SK-N-SH (cell line): ENCODE measurements around the gene PTGFRN. TPM values are rescaled to one million over a fixed set of nuclear protein-coding genes. Genes with fewer than 3 reads are reported as not detected.

ENCODE experiments used
- CTCF ChIA-PET: fragments of 300-600, 350-600 bp; formaldehyde crosslinking; extraction: SDS; loops from one replicate; lab custom pipeline; 2021; lab: Yijun Ruan, JAX
- POLR2A ChIA-PET: fragments of 350-600 bp; sonication (Branson Sonifier 250); formaldehyde crosslinking; extraction: SDS; loops from one replicate; lab custom pipeline; 2020; ENCODE audit warnings: antibody characterized with exemption, inconsistent platforms; lab: Yijun Ruan, JAX
- DNase-seq: peaks from one replicate; pipeline ENCODE4 v3.0.0; 2012
- H2AFZ ChIP-seq: fragments of 200-600 bp; sonication (generic); 2 replicates; pipeline ENCODE4 v1.8.1; 2016; ENCODE audit warnings: antibody characterized with exemption, mild to moderate bottlenecking, low read depth
- H3F3A ChIP-seq: fragments of 200-600 bp; sonication (generic); replicated peaks from 2 replicates; pipeline ENCODE3; 2016; ENCODE audit warnings: antibody characterized with exemption, mild to moderate bottlenecking; ENCODE audit not compliant: insufficient read depth
- H3K27ac ChIP-seq, 2 experiments: fragments of 200-500 bp in 1 of 2; fragments of 200-600 bp in 1 of 2; sonication (Bioruptor generic) in 1 of 2; sonication (generic), shearing (Covaris generic) in 1 of 2; 2 replicates each; pipeline versions ENCODE4 v1.5.1 to v1.6.1; 2014 to 2016; ENCODE audit warnings: low read depth in 2 of 2, inconsistent platforms in 1 of 2, low read length in 1 of 2, mild to moderate bottlenecking in 1 of 2, mixed read lengths in 1 of 2
- H3K27me3 ChIP-seq: fragments of 200-600 bp; sonication (generic), shearing (Covaris generic); 2 replicates; pipeline ENCODE4 v1.6.1; 2016; ENCODE audit warnings: mixed run types; ENCODE audit not compliant: insufficient read depth
- H3K36me3 ChIP-seq, 2 experiments: fragments of 200-500 bp in 1 of 2; fragments of 200-600 bp in 1 of 2; sonication (Bioruptor generic) in 1 of 2; sonication (generic) in 1 of 2; replicated peaks in 1 of 2; 2 replicates each; pipeline versions ENCODE3 to v1.5.1; 2014 to 2016; ENCODE audit warnings: low read length in 1 of 2, mild to moderate bottlenecking in 1 of 2; ENCODE audit not compliant: insufficient read depth in 2 of 2, control insufficient read depth in 1 of 2
- H3K4me1 ChIP-seq, 2 experiments: fragments of 200-500 bp in 1 of 2; fragments of 200-600 bp in 1 of 2; sonication (Bioruptor generic) in 1 of 2; sonication (generic), shearing (Covaris generic) in 1 of 2; 2 replicates each; pipeline versions ENCODE4 v1.5.1 to v1.6.1; 2014 to 2016; ENCODE audit warnings: low read depth in 1 of 2, low read length in 1 of 2, mixed run types in 1 of 2; ENCODE audit not compliant: insufficient read depth in 2 of 2, control insufficient read depth in 1 of 2
- H3K4me2 ChIP-seq: fragments of 200-600 bp; sonication (generic), shearing (Covaris generic); 2 replicates; pipeline ENCODE4 v1.6.1; 2017; ENCODE audit warnings: mixed run types
- H3K4me3 ChIP-seq, 2 experiments: fragments of 200-500 bp in 1 of 2; fragments of 200-600 bp in 1 of 2; sonication (Bioruptor generic) in 1 of 2; sonication (generic), shearing (Covaris generic) in 1 of 2; 2 replicates each; pipeline versions ENCODE4 v1.5.1 to v1.8.1; 2014 to 2016; ENCODE audit warnings: low read depth in 2 of 2, inconsistent platforms in 1 of 2, low read length in 1 of 2, mild to moderate bottlenecking in 1 of 2, mixed read lengths in 1 of 2, moderate library complexity in 1 of 2
- H3K79me2 ChIP-seq: fragments of 200-600 bp; sonication (generic); 2 replicates; pipeline ENCODE4 v1.8.1; 2017; ENCODE audit warnings: mild to moderate bottlenecking; ENCODE audit not compliant: insufficient read depth
- H3K9ac ChIP-seq: fragments of 200-600 bp; sonication (generic); 2 replicates; pipeline ENCODE4 v1.6.1; 2017; ENCODE audit warnings: mixed run types
- H3K9me2 ChIP-seq: fragments of 200-600 bp; sonication (generic); 2 replicates; pipeline ENCODE4 v1.6.1; 2017; ENCODE audit warnings: mixed run types
- H3K9me3 ChIP-seq: fragments of 200-600 bp; sonication (generic); 2 replicates; pipeline ENCODE4 v1.6.1; 2017; ENCODE audit warnings: mixed run types, mild to moderate bottlenecking, moderate library complexity
- H4K20me1 ChIP-seq: fragments of 200-600 bp; sonication (generic); 2 replicates; pipeline ENCODE4 v1.6.1; 2017; ENCODE audit warnings: mild to moderate bottlenecking, mixed run types; ENCODE audit not compliant: insufficient read depth
- ELF1 ChIP-seq: IDR thresholded peaks from 2 replicates; pipeline ENCODE4 v1.4.0; 2012
- EZH2phosphoT487 ChIP-seq: fragments of 200-600 bp; sonication (generic); IDR thresholded peaks from 2 replicates; pipeline ENCODE4 v1.6.1; 2017; ENCODE audit warnings: low read depth, mixed run types, mild to moderate bottlenecking, antibody characterized with exemption, moderate library complexity, borderline replicate concordance
- GABPA ChIP-seq: IDR thresholded peaks from 2 replicates; pipeline ENCODE4 v1.4.0; 2012; ENCODE audit warnings: low read depth, mild to moderate bottlenecking
- MXI1 ChIP-seq: IDR thresholded peaks from 2 replicates; pipeline ENCODE4 v1.6.1; 2012; ENCODE audit warnings: mild to moderate bottlenecking, low read depth, low read length, improper control_type of control experiment
- NRF1 ChIP-seq: IDR thresholded peaks from 2 replicates; pipeline ENCODE4 v1.6.1; 2012; ENCODE audit warnings: low read depth, mild to moderate bottlenecking, low read length
- RXRA ChIP-seq: IDR thresholded peaks from 2 replicates; pipeline ENCODE4 v1.4.0; 2012; ENCODE audit warnings: low read depth, mild to moderate bottlenecking, borderline replicate concordance
- SMC3 ChIP-seq: IDR thresholded peaks from 2 replicates; pipeline ENCODE4 v1.6.1; 2012; ENCODE audit warnings: low read depth, low read length, improper control_type of control experiment
- TAF1 ChIP-seq: IDR thresholded peaks from 2 replicates; pipeline ENCODE4 v1.6.1; 2012; ENCODE audit warnings: low read depth, mild to moderate bottlenecking, low read length, moderate library complexity, borderline replicate concordance
- TCF12 ChIP-seq: IDR thresholded peaks from 2 replicates; pipeline ENCODE4 v1.4.0; 2012
- USF2 ChIP-seq: fragments of 150-350 bp; IDR thresholded peaks from 2 replicates; pipeline ENCODE4 v1.6.1; 2017; ENCODE audit warnings: antibody characterized with exemption, low read length, low read depth, borderline replicate concordance
- WGBS: methylation state at CpG from one replicate; pipeline ENCODE4 v1.1.6; 2017; ENCODE audit warnings: low lambda C conversion rate; 5-methylcytosine and 5-hydroxymethylcytosine counted together
- polyA plus RNA-seq, 3 experiments: library from polyadenylated mRNA; depleted of rRNA; stranded (reverse); fragments of >200 nt; gene quantifications; 2 replicates each; pipeline ENCODE4 v1.2.3, GENCODE V29; 2012
- TF ChIP-seq, protein P1 (sequence below): fragments of 200-600 bp; sonication (generic); IDR thresholded peaks from 2 replicates; pipeline ENCODE4 v1.6.1; 2017; ENCODE audit warnings: antibody characterized with exemption, mild to moderate bottlenecking, moderate library complexity
- TF ChIP-seq, protein P2 (sequence below): IDR thresholded peaks from 2 replicates; pipeline ENCODE4; 2012
- TF ChIP-seq, protein P3 (sequence below): IDR thresholded peaks from 2 replicates; pipeline ENCODE4 v1.4.0; 2012; ENCODE audit warnings: low read depth, borderline replicate concordance

The PTGFRN gene
- polyA plus RNA-seq, 1 of the 3 experiments (the other 2 are of a cell fraction), result 22.4 TPM

GRCh38 chr1:117034791-117035290 is 125.1 kb downstream of the PTGFRN start:
- H3K4me2 ChIP-seq, result no peak overlapping the region
- peaks cover 0 to 30% of the 10 kb centered on the region in 2 experiments; a peak in 2 of 4 replicates for H3K4me1 ChIP-seq
- DNase-seq, result no peak
- no peak overlapping the region for H3K9ac ChIP-seq
- no peaks in the 10 kb centered on the region for H3F3A ChIP-seq
- no peaks in the 10 kb centered on the region for H4K20me1 ChIP-seq
- no peaks in the 10 kb centered on the region for H3K9me3 ChIP-seq
- H3K27me3 ChIP-seq, result no peaks in the 10 kb centered on the region
- no peaks in the 10 kb centered on the region for H3K36me3 ChIP-seq
- H3K4me3 ChIP-seq, result no peak overlapping the region
- 74% methylated on average over 6 of the region's 7 CpGs for WGBS
- no peak overlapping the region for H3K27ac ChIP-seq
- H2AFZ ChIP-seq, result no peak overlapping the region
- POLR2A ChIA-PET, result no interaction called here
- H3K79me2 ChIP-seq, result no peaks in the 10 kb centered on the region
- CTCF ChIA-PET, result interaction anchor here (1.3 kb wide), 1 partner anchor 458 kb away, joined by 3 read pairs; no protein-coding TSS in a partner anchor
- TF ChIP-seq ELF1 (no peak), USF2 (no peak), RXRA (no peak), EZH2phosphoT487 (no peak), TAF1 (no peak), GABPA (no peak), MXI1 (no peak), NRF1 (no peak), SMC3 (no peak), TCF12 (no peak)
- TF ChIP-seq, protein P1, sequence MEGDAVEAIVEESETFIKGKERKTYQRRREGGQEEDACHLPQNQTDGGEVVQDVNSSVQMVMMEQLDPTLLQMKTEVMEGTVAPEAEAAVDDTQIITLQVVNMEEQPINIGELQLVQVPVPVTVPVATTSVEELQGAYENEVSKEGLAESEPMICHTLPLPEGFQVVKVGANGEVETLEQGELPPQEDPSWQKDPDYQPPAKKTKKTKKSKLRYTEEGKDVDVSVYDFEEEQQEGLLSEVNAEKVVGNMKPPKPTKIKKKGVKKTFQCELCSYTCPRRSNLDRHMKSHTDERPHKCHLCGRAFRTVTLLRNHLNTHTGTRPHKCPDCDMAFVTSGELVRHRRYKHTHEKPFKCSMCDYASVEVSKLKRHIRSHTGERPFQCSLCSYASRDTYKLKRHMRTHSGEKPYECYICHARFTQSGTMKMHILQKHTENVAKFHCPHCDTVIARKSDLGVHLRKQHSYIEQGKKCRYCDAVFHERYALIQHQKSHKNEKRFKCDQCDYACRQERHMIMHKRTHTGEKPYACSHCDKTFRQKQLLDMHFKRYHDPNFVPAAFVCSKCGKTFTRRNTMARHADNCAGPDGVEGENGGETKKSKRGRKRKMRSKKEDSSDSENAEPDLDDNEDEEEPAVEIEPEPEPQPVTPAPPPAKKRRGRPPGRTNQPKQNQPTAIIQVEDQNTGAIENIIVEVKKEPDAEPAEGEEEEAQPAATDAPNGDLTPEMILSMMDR, result no peak
- TF ChIP-seq, protein P2, sequence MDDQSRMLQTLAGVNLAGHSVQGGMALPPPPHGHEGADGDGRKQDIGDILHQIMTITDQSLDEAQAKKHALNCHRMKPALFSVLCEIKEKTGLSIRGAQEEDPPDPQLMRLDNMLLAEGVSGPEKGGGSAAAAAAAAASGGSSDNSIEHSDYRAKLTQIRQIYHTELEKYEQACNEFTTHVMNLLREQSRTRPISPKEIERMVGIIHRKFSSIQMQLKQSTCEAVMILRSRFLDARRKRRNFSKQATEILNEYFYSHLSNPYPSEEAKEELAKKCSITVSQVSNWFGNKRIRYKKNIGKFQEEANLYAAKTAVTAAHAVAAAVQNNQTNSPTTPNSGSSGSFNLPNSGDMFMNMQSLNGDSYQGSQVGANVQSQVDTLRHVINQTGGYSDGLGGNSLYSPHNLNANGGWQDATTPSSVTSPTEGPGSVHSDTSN, result no peak
- TF ChIP-seq, protein P3, sequence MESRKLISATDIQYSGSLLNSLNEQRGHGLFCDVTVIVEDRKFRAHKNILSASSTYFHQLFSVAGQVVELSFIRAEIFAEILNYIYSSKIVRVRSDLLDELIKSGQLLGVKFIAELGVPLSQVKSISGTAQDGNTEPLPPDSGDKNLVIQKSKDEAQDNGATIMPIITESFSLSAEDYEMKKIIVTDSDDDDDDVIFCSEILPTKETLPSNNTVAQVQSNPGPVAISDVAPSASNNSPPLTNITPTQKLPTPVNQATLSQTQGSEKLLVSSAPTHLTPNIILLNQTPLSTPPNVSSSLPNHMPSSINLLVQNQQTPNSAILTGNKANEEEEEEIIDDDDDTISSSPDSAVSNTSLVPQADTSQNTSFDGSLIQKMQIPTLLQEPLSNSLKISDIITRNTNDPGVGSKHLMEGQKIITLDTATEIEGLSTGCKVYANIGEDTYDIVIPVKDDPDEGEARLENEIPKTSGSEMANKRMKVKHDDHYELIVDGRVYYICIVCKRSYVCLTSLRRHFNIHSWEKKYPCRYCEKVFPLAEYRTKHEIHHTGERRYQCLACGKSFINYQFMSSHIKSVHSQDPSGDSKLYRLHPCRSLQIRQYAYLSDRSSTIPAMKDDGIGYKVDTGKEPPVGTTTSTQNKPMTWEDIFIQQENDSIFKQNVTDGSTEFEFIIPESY, result no peak
- TF ChIP-seq, all 33 proteins: peak for 0
- no peaks in the 10 kb centered on the region for H3K9me2 ChIP-seq
